SK-N-SH (cell line): Measurements from ENCODE around the gene RFXANK. TPM values are rescaled to one million over a fixed set of nuclear protein-coding genes. Genes with fewer than 3 reads are reported as not detected.

Experiments used
- CTCF ChIA-PET: fragments of 300-600, 350-600 bp; formaldehyde crosslinking; extraction: SDS; loops from one replicate; lab custom pipeline; 2021; lab: Yijun Ruan, JAX
- POLR2A ChIA-PET: fragments of 350-600 bp; sonication (Branson Sonifier 250); formaldehyde crosslinking; extraction: SDS; loops from one replicate; lab custom pipeline; 2020; ENCODE audit warnings: antibody characterized with exemption, inconsistent platforms; lab: Yijun Ruan, JAX
- DNase-seq: peaks from one replicate; pipeline ENCODE4 v3.0.0; 2012
- H2AFZ ChIP-seq: fragments of 200-600 bp; sonication (generic); 2 replicates; pipeline ENCODE4 v1.8.1; 2016; ENCODE audit warnings: antibody characterized with exemption, mild to moderate bottlenecking, low read depth
- H3F3A ChIP-seq: fragments of 200-600 bp; sonication (generic); replicated peaks from 2 replicates; pipeline ENCODE3; 2016; ENCODE audit warnings: antibody characterized with exemption, mild to moderate bottlenecking; ENCODE audit not compliant: insufficient read depth
- H3K27ac ChIP-seq, 2 experiments: fragments of 200-500 bp in 1 of 2; fragments of 200-600 bp in 1 of 2; sonication (Bioruptor generic) in 1 of 2; sonication (generic), shearing (Covaris generic) in 1 of 2; 2 replicates each; pipeline versions ENCODE4 v1.5.1 to v1.6.1; 2014 to 2016; ENCODE audit warnings: low read depth in 2 of 2, inconsistent platforms in 1 of 2, low read length in 1 of 2, mild to moderate bottlenecking in 1 of 2, mixed read lengths in 1 of 2
- H3K27me3 ChIP-seq: fragments of 200-600 bp; sonication (generic), shearing (Covaris generic); 2 replicates; pipeline ENCODE4 v1.6.1; 2016; ENCODE audit warnings: mixed run types; ENCODE audit not compliant: insufficient read depth
- H3K36me3 ChIP-seq, 2 experiments: fragments of 200-500 bp in 1 of 2; fragments of 200-600 bp in 1 of 2; sonication (Bioruptor generic) in 1 of 2; sonication (generic) in 1 of 2; replicated peaks in 1 of 2; 2 replicates each; pipeline versions ENCODE3 to v1.5.1; 2014 to 2016; ENCODE audit warnings: low read length in 1 of 2, mild to moderate bottlenecking in 1 of 2; ENCODE audit not compliant: insufficient read depth in 2 of 2, control insufficient read depth in 1 of 2
- H3K4me1 ChIP-seq, 2 experiments: fragments of 200-500 bp in 1 of 2; fragments of 200-600 bp in 1 of 2; sonication (Bioruptor generic) in 1 of 2; sonication (generic), shearing (Covaris generic) in 1 of 2; 2 replicates each; pipeline versions ENCODE4 v1.5.1 to v1.6.1; 2014 to 2016; ENCODE audit warnings: low read depth in 1 of 2, low read length in 1 of 2, mixed run types in 1 of 2; ENCODE audit not compliant: insufficient read depth in 2 of 2, control insufficient read depth in 1 of 2
- H3K4me2 ChIP-seq: fragments of 200-600 bp; sonication (generic), shearing (Covaris generic); 2 replicates; pipeline ENCODE4 v1.6.1; 2017; ENCODE audit warnings: mixed run types
- H3K4me3 ChIP-seq, 2 experiments: fragments of 200-500 bp in 1 of 2; fragments of 200-600 bp in 1 of 2; sonication (Bioruptor generic) in 1 of 2; sonication (generic), shearing (Covaris generic) in 1 of 2; 2 replicates each; pipeline versions ENCODE4 v1.5.1 to v1.8.1; 2014 to 2016; ENCODE audit warnings: low read depth in 2 of 2, inconsistent platforms in 1 of 2, low read length in 1 of 2, mild to moderate bottlenecking in 1 of 2, mixed read lengths in 1 of 2, moderate library complexity in 1 of 2
- H3K79me2 ChIP-seq: fragments of 200-600 bp; sonication (generic); 2 replicates; pipeline ENCODE4 v1.8.1; 2017; ENCODE audit warnings: mild to moderate bottlenecking; ENCODE audit not compliant: insufficient read depth
- H3K9ac ChIP-seq: fragments of 200-600 bp; sonication (generic); 2 replicates; pipeline ENCODE4 v1.6.1; 2017; ENCODE audit warnings: mixed run types
- H3K9me2 ChIP-seq: fragments of 200-600 bp; sonication (generic); 2 replicates; pipeline ENCODE4 v1.6.1; 2017; ENCODE audit warnings: mixed run types
- H3K9me3 ChIP-seq: fragments of 200-600 bp; sonication (generic); 2 replicates; pipeline ENCODE4 v1.6.1; 2017; ENCODE audit warnings: mixed run types, mild to moderate bottlenecking, moderate library complexity
- H4K20me1 ChIP-seq: fragments of 200-600 bp; sonication (generic); 2 replicates; pipeline ENCODE4 v1.6.1; 2017; ENCODE audit warnings: mild to moderate bottlenecking, mixed run types; ENCODE audit not compliant: insufficient read depth
- CHD2 ChIP-seq: fragments of 150-350 bp; IDR thresholded peaks from 2 replicates; pipeline ENCODE4 v1.6.1; 2018; ENCODE audit warnings: low read length; ENCODE audit not compliant: partially characterized antibody
- ELF1 ChIP-seq: IDR thresholded peaks from 2 replicates; pipeline ENCODE4 v1.4.0; 2012
- EZH2phosphoT487 ChIP-seq: fragments of 200-600 bp; sonication (generic); IDR thresholded peaks from 2 replicates; pipeline ENCODE4 v1.6.1; 2017; ENCODE audit warnings: low read depth, mixed run types, mild to moderate bottlenecking, antibody characterized with exemption, moderate library complexity, borderline replicate concordance
- FOSL2 ChIP-seq: IDR thresholded peaks from 2 replicates; pipeline ENCODE4 v1.4.0; 2012; ENCODE audit warnings: low read depth, mild to moderate bottlenecking, moderate library complexity, borderline replicate concordance
- FOXJ3 ChIP-seq: sonication (generic); formaldehyde crosslinking; IDR thresholded peaks from 2 replicates; pipeline ENCODE4 v1.5.1; 2020; ENCODE audit warnings: mild to moderate bottlenecking, missing genetic modification reagents
- FOXM1 ChIP-seq: IDR thresholded peaks from 2 replicates; pipeline ENCODE4 v1.4.0; 2012; ENCODE audit warnings: low read depth, mild to moderate bottlenecking
- GABPA ChIP-seq: IDR thresholded peaks from 2 replicates; pipeline ENCODE4 v1.4.0; 2012; ENCODE audit warnings: low read depth, mild to moderate bottlenecking
- JUND ChIP-seq: IDR thresholded peaks from 2 replicates; pipeline ENCODE4 v1.4.0; 2012
- MEF2A ChIP-seq: IDR thresholded peaks from 2 replicates; pipeline ENCODE4 v1.4.0; 2012; ENCODE audit warnings: low read depth, borderline replicate concordance
- RFX5 ChIP-seq: IDR thresholded peaks from 2 replicates; pipeline ENCODE4 v1.6.1; 2012; ENCODE audit warnings: mild to moderate bottlenecking, improper control_type of control experiment, low read length
- RXRA ChIP-seq: IDR thresholded peaks from 2 replicates; pipeline ENCODE4 v1.4.0; 2012; ENCODE audit warnings: low read depth, mild to moderate bottlenecking, borderline replicate concordance
- SMC3 ChIP-seq: IDR thresholded peaks from 2 replicates; pipeline ENCODE4 v1.6.1; 2012; ENCODE audit warnings: low read depth, low read length, improper control_type of control experiment
- TAF1 ChIP-seq: IDR thresholded peaks from 2 replicates; pipeline ENCODE4 v1.6.1; 2012; ENCODE audit warnings: low read depth, mild to moderate bottlenecking, low read length, moderate library complexity, borderline replicate concordance
- TCF12 ChIP-seq: IDR thresholded peaks from 2 replicates; pipeline ENCODE4 v1.4.0; 2012
- ZBTB33 ChIP-seq: IDR thresholded peaks from 2 replicates; pipeline ENCODE4 v1.4.0; 2012; ENCODE audit warnings: low read depth, borderline replicate concordance
- WGBS: methylation state at CpG from one replicate; pipeline ENCODE4 v1.1.6; 2017; ENCODE audit warnings: low lambda C conversion rate; 5-methylcytosine and 5-hydroxymethylcytosine counted together
- polyA plus RNA-seq, 3 experiments: library from polyadenylated mRNA; depleted of rRNA; stranded (reverse); fragments of >200 nt; gene quantifications; 2 replicates each; pipeline ENCODE4 v1.2.3, GENCODE V29; 2012
- TF ChIP-seq, protein P1 (sequence below): IDR thresholded peaks from 2 replicates; pipeline ENCODE4 v1.4.0; 2012; ENCODE audit warnings: low read depth
- TF ChIP-seq, protein P2 (sequence below): IDR thresholded peaks from 2 replicates; pipeline ENCODE4; 2012
- TF ChIP-seq, protein P3 (sequence below): fragments of 150-350 bp; IDR thresholded peaks from 2 replicates; pipeline ENCODE4 v1.6.1; 2017; ENCODE audit warnings: antibody characterized with exemption, low read length, low read depth, borderline replicate concordance

RFXANK gene
- polyA plus RNA-seq, 1 of the 3 experiments (the other 2 are of a cell fraction): 117 TPM

GRCh38 chr19:19238126-19238894 is 46.3 kb downstream of the RFXANK start:
- TF ChIP-seq, protein P1, sequence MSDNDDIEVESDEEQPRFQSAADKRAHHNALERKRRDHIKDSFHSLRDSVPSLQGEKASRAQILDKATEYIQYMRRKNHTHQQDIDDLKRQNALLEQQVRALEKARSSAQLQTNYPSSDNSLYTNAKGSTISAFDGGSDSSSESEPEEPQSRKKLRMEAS: no peak
- TF ChIP-seq, all 33 proteins: peak for 0
- Histone ChIP-seq H3K36me3 (no peaks in the 10 kb centered on the region), H2AFZ (no peak overlapping the region), H3K27ac (no peak overlapping the region), H3K79me2 (no peaks in the 10 kb centered on the region), H3K4me2 (no peak overlapping the region), H3K27me3 (no peaks in the 10 kb centered on the region), H3K4me1 (no peaks in the 10 kb centered on the region), H4K20me1 (no peaks in the 10 kb centered on the region), H3K9me3 (peaks cover 7% of the 10 kb centered on the region), H3K4me3 (no peak overlapping the region), H3F3A (no peaks in the 10 kb centered on the region), H3K9me2 (no peaks in the 10 kb centered on the region), H3K9ac (no peak overlapping the region)
- ChIA-PET POLR2A (no interaction called here), CTCF (no interaction called here)
- WGBS: 85% methylated on average over 18 of the region's 18 CpGs
- no peak for DNase-seq

DNA sequence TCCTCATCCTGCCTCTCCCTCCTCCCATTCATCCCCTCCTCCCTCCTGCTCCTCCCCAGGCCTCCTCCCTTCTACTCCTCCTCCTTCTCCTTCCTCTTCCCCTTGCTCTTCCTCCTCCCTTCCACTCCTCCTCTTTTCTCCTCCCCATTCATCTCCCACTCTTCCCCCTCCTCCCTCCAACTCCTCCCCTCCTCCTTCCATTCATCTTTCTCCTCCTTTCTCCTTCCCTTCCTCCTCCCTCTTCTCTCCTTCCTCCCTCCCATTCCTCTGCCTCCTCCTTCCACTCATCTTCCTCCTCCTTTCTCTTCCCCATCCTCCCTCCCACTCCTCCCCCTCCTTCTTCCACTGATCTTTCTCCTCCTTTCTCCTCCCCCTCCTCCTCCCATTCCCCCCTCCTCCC is 47.6 kb downstream of the RFXANK start:
- Histone ChIP-seq H2AFZ (no peak overlapping the region), H3K27me3 (no peaks in the 10 kb centered on the region), H3K9me2 (no peaks in the 10 kb centered on the region), H3K4me2 (no peak overlapping the region), H3K27ac (no peak overlapping the region)
- TF ChIP-seq TAF1: no peak
- no peak for TF ChIP-seq ELF1
- no peak for TF ChIP-seq TCF12
- TF ChIP-seq FOSL2: no peak
- no peak for TF ChIP-seq EZH2phosphoT487
- TF ChIP-seq CHD2: no peak
- TF ChIP-seq SMC3: no peak
- TF ChIP-seq FOXM1: no peak
- TF ChIP-seq ZBTB33: no peak
- TF ChIP-seq RFX5: no peak
- no peak for TF ChIP-seq RXRA
- no peak for TF ChIP-seq MEF2A
- TF ChIP-seq FOXJ3: no peak
- TF ChIP-seq, protein P2, sequence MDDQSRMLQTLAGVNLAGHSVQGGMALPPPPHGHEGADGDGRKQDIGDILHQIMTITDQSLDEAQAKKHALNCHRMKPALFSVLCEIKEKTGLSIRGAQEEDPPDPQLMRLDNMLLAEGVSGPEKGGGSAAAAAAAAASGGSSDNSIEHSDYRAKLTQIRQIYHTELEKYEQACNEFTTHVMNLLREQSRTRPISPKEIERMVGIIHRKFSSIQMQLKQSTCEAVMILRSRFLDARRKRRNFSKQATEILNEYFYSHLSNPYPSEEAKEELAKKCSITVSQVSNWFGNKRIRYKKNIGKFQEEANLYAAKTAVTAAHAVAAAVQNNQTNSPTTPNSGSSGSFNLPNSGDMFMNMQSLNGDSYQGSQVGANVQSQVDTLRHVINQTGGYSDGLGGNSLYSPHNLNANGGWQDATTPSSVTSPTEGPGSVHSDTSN: no peak
- no peak for TF ChIP-seq GABPA
- TF ChIP-seq, protein P3, sequence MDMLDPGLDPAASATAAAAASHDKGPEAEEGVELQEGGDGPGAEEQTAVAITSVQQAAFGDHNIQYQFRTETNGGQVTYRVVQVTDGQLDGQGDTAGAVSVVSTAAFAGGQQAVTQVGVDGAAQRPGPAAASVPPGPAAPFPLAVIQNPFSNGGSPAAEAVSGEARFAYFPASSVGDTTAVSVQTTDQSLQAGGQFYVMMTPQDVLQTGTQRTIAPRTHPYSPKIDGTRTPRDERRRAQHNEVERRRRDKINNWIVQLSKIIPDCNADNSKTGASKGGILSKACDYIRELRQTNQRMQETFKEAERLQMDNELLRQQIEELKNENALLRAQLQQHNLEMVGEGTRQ: no peak
- TF ChIP-seq JUND: no peak
- TF ChIP-seq, all 33 proteins: peak for 0
- ChIA-PET POLR2A (no interaction called here), CTCF (interaction anchor here (0.6 kb wide), 1 partner anchor 10 kb away, joined by 3 read pairs; no protein-coding TSS in a partner anchor)
- Histone ChIP-seq H3K36me3 (no peaks in the 10 kb centered on the region), H3F3A (no peaks in the 10 kb centered on the region), H3K79me2 (no peaks in the 10 kb centered on the region), H3K9me3 (peaks cover 2% of the 10 kb centered on the region; the same call in 1 of the 2 replicates), H3K4me1 (no peaks in the 10 kb centered on the region), H4K20me1 (no peaks in the 10 kb centered on the region), H3K4me3 (no peak overlapping the region), H3K9ac (no peak overlapping the region)
- no peak for DNase-seq
